Mesodermal cell (in vitro differentiated cells): Measurements from ENCODE around the gene LENG1.

Experiments
- H3K27ac ChIP-seq: 2 replicates; pipeline ENCODE4 v1.7.0; 2013; ENCODE audit warnings: mild to moderate bottlenecking, low read depth, low read length, moderate library complexity; ENCODE audit not compliant: severe bottlenecking
- H3K36me3 ChIP-seq: 2 replicates; pipeline ENCODE4 v1.7.1; 2013; ENCODE audit warnings: mild to moderate bottlenecking, low read length, moderate library complexity; ENCODE audit not compliant: control insufficient read depth, insufficient read depth
- H3K4me1 ChIP-seq: one replicate; pipeline ENCODE4 v1.7.1; 2013; ENCODE audit warnings: mild to moderate bottlenecking, low read length; ENCODE audit not compliant: insufficient read depth, control insufficient read depth, poor library complexity, severe bottlenecking
- H3K4me3 ChIP-seq: 2 replicates; pipeline ENCODE4 v1.7.0; 2013; ENCODE audit warnings: low read length, control low read depth, mild to moderate bottlenecking; ENCODE audit not compliant: insufficient read depth, poor library complexity, severe bottlenecking; ENCODE audit errors: extremely low read depth
- H3K9me3 ChIP-seq: 2 replicates; pipeline ENCODE4 v1.7.1; 2013; ENCODE audit warnings: mild to moderate bottlenecking, low read length, moderate library complexity; ENCODE audit not compliant: control insufficient read depth
- WGBS, 2 experiments: methylation state at CpG; one replicate each; pipeline ENCODE4 v1.1.5; 2013; ENCODE audit warnings: missing lambda C conversion rate in 2 of 2; ENCODE audit not compliant: insufficient coverage in 2 of 2; 5-methylcytosine and 5-hydroxymethylcytosine counted together

The LENG1 gene

GRCh38 chr19:54105796-54106195, 53.7 kb downstream of the LENG1 start:
- peaks cover 50% of the 10 kb centered on the region for H3K36me3 ChIP-seq
- no peaks in the 10 kb centered on the region for H3K4me1 ChIP-seq
- no peak overlapping the region for H3K27ac ChIP-seq
- 91 to 92% methylated on average over 8 to 10 of the region's 10 CpGs for WGBS, 2 experiments
- no peak overlapping the region for H3K4me3 ChIP-seq
- no peaks in the 10 kb centered on the region for H3K9me3 ChIP-seq
